HG03442 (cell line): Measurements from ENCODE around the gene TNFSF10.

Source experiments
- ATAC-seq: cut with Tn5 transposase; IDR thresholded peaks from one replicate; pipeline ENCODE4 v1.9.1; 2021; ENCODE audit warnings: mild to moderate bottlenecking, moderate library complexity; ENCODE audit not compliant: unreplicated experiment

The TNFSF10 gene

DNA sequence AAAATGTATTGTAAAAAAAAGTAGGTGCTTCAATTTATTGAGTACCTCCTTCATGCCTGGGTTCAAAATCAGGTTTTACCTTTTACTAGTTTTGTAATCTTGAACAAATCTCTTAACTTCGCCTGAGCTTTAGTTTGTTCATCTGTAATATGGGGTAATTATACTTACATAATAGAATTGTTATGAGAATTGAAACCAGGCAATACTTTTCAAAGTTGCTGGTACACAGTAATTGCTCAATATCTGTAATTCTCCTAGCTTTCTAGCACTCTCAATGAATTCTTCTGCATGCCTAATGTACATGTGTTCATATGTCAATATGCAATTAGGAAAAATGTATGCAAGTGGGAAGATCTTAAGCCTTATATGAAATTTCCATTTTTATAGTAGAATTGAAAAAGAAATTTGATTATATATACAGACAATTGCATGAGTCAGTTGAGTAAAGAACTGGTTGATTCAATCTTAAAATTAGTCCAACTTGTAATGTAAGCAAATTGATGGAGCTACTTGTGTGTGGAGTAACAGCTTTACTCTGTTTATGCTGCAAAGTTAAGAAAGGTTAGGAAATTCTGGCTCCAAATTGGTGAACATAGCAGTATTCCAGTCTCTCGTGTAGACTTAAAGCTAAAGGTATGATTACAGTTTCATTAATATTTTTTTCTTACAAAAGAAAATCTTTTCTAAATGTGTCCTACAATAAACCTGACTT, 4.1 kb downstream of the TNFSF10 start:
- no peak for ATAC-seq

DNA sequence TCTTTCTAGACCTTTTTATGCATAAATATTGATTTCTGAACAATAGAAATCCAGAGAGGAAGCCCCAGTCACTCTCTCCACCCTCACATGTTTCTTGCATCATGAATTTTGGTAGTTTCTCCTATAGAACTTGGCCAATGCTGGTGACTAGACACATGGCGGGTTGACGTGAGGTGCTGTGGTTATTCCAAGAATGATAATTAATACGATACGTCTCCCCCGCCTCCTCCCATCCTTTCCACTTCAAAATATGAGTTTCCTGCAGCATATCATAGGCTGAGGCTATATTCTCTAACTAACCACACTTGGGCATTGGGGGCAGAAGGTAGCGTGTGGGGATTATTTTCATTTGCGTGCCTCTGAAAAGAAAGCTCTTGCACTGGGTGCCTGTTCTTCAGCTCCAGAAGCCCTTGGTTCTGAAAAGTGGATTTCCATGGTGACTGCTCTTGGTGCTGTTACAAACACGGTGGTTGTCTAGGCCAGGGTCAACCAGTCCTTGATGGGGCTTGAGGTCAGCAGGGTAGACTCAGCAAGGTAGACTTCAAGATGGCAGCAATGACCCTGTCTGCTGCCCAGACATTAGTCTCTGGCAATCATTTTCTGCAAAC, 5.3 kb downstream of the TNFSF10 start:
- ATAC-seq: no peak

DNA sequence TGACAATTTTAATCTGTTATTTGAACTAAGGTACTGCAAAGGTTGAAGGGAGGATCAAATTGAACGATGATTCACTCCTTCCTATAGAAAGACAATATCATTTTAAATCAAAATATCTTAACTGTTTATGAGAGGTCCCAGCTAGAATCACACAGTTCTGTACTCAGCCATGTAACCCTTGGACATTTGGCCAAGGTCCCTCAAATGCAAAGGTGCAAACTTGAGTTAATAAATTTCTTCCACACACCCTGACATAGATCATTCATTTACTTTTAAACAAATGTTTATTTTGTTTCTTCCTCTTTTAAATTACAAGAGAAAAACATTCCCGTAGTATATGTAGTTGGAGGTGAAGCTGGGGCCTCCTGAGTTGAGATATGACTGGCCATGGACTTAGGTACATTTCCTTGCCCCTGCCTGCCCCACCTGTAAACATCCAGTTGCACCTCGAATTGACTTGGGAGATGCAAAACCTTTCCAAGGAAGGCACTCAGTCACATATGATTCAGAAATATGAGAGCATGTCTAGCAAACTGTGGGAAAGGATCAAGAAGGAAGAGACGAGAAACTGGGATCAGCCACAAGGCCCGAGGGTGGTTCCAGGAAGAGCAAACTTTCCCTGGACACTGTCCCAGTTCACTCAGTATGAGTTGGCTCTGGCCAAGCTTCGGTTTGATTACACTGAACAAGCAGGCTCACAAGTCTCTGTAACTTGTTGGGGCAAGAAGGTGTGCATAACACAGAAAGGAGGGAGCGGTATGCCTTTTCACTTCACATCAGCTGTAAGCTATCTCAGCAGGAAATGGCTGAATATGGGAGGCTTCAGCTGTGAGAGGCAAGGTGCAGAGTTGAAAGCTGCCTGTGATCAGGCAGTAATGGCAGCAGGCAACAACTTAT, 6.7 kb downstream of the TNFSF10 start:
- ATAC-seq: no peak

DNA sequence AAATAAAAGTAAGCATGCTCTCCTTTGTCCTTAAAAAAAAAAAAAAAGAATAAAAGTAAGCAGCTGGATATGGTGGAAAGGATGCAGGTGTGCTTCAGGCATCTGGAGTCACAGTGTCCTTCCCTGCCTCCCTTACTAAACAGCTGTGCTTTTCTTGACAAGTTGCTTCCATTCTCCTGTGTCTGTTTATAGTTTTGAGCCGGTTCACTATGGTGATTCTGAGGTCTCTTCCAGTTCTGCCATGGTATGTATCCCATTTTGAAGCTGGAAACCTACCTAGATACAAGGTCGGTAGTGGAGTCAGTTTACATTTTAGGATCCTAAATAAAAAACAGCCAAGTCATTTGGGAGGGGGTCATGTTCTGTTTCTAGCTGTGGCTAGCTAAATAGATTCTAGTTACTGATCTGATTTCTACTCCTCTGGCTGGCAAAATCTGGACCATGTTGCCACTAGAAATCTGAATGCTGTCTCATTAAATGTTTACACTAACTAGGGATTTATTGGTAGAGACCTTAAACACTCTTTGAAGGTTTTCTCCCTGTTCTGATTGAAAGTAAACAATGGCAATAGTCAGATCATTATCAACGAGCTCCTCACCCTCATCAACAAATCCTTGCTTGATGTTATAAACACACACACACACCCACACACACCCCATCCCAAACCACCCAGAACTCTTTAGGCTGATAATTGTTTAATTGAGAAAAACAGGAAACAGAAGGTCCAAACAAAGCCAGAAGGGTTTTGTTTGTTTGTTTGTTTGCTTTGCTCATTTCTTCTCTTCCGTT, 7.9 kb downstream of the TNFSF10 start:
- ATAC-seq: no peak

DNA sequence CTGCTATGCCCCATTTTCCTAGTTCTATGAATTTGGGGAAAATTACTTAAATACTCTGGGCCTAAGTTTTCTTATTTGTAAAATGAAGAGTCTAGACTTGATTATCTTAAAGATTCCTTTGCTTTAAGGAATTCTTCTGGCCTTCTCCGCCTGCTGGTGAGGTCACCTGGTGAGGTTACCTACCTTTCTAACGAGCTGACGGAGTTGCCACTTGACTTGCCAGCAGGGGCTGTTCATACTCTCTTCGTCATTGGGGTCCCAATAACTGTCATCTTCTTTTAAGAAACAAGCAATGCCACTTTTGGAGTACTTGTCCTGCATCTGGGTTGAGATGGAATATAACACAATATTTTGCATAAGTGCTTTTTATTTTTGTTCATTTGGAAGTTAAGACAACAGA, 8.6 kb downstream of the TNFSF10 start:
- ATAC-seq: no peak

DNA sequence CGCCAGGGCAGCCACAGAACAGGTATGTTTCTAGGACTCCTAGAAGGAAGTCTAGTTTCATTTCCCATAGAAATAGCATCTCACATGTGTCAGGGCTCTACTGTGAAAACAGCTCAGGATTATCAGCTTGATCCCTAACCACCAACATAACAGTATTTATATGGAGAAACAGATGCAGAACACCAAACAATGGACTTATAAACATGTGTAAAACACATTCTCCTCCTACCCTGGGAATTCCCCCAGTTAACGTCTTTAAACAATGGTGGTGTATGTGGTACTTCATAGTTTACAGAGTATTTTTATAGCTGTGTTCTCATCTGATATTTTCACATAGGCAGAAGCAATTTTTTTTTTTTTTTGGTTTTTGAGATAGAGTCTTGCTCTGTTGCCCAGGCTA, 9.7 kb downstream of the TNFSF10 start:
- ATAC-seq: peak; percentile 27

DNA sequence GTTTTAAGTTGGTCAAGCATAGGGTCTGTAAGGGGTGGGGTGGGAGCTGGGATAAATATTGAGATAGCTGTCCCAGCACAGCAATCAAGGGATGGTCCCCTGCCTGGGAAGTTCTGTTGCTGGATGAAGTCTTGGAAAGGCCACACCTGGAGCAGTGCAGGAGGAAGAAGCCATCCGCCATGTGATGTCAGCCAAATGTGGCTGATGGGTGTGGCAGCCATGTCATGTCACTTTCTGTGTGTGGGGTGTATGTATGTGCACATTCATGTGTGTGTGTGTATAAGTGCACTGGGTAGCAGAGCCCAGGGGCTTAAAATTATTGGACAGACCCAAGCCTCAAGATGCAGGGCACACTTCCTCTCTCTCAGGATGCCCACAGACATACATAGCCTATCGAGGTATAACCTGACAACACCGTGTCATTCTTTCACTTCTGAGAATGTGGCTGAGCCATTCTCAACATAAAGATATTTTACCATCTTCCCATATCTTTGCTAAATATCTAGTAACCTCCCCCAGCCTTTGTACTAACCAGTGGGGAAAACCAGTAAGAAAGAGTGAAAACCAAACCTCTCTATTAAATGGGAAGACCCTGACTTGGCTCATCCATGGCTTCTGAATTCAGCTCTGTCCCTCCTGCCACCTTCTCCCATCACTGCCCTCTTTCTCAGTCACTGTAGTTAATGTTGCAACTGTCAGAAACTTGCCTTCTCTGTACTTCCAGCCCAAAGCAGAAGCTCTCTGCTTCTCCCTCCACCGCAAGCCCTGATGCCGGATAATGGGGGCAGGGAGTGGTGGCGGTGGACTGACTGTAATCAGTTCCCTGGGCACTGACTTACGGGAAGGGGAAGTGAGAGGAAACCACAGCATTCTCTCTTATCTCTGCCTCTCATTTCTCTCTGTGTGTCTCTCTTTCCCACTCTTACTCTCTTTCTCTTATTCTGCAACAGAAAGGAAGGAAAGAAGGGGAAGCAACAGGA, 11.2 kb downstream of the TNFSF10 start:
- ATAC-seq: peak; percentile 70

DNA sequence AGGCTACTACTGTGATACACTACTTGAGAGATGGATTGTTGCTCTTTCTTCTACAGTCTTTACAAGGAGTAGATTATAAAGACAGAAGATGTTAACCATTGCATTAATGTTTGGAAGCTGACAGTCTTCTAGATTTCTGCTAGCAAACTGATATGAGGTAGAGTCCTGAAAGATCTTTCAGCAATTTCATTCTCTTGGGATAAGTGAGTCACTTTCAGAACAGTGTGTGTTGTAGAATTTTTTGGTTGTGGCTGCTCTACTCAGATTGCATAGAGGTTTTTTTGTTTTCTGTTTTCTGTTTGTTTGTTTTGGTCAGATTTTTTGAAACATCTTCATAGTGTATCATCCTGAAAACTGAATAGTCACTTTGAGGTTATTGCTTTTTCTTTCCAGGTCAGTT, 17.1 kb downstream of the TNFSF10 start:
- no peak for ATAC-seq

DNA sequence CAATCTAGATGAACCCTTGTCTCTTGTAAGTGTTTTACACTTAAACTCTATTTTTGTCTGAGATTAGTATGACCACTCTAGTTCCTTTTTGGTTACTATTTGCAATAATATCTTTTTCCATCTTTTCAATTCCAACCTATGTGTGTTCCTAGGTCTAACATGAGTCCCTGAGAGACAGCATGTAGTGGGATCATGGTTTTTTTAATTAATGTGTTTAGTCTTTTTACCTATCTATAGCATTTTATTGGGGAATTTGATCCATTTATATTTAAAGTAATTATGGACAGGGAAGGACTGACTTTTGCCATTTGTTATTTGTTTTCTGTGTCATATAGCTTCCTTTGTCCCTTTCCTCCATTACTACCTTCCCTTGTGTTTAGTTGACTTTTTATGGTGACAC, 21.7 kb downstream of the TNFSF10 start:
- no peak for ATAC-seq

DNA sequence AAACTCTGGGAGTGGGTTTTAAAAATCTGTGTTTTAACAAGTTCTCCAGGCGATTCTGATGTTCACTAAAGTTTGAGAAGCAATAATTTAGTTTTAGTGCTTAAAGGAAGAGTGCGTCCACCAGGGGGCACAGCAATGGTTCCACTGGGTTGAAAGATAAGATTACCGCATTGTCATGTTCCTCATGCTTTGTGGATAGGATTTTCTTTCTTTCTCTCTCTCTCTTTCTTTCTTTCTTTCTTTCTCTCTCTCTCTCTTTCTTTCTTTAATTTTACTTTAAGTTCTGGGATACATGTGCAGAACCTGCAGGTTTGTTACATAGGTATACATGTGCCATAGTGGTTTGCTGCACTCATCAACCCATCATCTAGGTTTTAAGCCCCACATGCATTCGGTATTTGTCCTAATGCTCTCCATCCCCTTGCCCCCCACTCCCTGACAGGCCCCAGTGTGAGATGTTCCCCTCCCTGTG, 33.0 kb downstream of the TNFSF10 start:
- peak; percentile 60 for ATAC-seq

DNA sequence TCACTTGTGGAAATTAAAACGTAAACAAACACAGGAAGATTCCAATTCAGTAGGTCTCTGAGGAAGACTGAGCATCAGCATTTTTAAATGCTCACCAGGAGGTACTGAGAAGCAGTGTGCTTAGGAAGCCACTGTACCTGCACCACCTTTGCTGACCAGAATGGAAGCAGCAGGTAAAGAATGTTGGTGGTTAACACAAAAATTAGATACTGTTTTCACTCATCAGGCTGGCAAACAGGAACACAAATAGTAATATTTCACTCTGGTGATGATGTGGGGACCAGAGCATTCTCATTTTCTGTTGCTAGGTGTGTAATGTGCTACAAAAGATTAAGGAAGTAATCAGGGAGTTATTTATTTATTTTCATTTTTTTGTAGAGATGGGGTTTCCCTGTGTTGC, 45.1 kb downstream of the TNFSF10 start:
- peak; percentile 36 for ATAC-seq

DNA sequence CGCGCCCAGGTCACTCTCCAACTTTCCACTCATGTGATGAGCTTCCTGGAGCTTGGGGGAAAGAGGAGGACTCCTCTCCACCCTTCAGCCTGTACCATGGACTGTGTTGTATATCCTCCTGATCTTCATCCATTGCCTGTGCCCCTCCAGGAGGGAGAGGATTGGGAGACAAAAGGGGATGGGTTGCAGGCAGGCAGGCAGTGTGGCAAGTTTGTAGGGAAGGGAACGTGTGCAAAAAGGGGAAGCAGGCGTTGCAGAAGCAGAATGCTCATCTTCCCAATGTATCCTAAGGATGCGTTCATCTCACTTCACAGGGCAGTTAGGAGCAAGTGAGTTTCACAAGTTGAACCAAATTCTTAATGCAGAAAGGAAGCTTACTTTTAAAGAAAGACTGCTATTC, 46.9 kb downstream of the TNFSF10 start:
- ATAC-seq: no peak

DNA sequence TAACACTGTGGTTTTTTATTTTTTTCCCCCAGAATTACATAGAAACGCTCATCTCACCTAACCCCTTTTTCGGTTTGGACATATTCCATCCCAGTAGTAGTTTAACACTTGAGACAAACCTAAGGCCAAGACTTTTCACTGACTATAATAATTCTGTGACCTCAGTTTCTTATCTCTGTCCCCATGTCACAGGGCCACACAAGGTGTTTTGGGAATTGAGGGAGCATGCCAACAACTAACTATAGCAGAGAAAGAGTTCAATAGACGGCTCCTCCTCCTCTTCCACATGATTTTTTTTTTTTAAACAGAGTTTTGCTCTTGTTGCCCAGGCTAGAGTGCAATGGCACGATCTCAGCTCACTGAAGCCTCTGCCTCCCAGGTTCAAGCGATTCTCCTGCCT, 47.5 kb downstream of the TNFSF10 start:
- no peak for ATAC-seq

DNA sequence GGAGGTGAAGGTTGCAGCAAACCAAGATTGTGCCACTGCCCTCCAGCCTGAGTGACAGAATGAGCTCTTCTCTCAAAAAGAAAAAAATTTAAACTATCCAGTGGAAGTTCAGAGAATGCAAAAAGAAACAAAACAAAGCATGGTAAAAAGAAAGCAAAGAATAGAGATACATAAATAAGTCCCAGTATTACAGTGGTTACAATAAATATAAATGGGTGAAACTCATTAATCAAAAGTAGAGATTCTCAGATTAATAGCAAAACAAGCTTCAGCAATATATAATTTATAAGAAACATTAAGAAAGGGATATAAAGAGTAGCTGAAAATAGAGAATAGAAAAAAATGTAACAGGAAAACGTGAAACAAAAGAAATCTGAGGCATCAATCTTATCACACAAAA, 51.3 kb downstream of the TNFSF10 start:
- no peak for ATAC-seq

DNA sequence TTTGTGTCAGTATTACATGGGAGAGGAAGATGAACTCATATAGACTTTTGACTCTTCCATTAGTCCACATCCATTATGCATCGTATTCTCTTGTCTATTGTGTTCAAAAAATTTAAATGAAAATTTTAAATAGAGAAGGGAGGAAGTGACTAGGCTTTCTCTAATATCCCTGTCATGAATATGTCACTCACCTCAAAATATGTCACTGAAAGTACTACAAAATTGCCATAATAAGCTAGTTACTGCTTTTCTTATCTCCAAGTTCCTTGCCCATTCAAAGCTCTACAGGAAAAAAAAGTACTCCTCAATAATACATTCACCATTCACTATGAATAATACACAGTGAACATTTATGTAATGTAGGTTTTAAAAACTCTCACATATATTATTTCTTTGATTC, 52.6 kb downstream of the TNFSF10 start:
- ATAC-seq: no peak

DNA sequence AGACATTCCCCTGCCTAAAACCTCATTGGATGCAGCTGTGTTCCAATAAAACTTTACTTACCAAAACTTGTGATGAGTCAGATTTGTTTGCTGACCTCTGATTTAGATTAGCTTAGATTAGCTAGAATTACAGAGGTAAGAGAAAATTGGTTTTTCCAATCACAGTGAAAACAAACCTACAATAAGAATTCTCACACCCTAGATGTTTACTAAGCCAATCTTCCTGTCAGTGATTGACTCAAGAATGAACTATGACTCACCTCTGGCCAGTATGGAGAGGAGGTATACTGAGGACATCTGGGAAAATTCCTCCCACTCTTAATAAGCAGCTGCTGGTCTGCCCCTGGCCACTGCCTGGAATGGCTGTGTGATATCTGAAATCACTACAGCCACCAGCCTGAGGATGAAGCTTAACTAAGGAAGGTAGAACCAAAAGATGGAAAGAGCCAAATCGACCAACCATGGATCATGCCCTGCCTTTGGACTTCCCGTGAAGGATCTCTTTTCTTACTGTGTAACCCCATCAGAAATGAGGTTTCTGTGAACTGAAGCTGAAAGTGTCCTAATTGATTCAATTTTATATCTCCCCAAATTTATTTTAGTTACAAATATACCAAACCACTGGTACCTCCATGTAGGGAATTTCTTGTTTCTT, 55.9 kb downstream of the TNFSF10 start:
- ATAC-seq: no peak

DNA sequence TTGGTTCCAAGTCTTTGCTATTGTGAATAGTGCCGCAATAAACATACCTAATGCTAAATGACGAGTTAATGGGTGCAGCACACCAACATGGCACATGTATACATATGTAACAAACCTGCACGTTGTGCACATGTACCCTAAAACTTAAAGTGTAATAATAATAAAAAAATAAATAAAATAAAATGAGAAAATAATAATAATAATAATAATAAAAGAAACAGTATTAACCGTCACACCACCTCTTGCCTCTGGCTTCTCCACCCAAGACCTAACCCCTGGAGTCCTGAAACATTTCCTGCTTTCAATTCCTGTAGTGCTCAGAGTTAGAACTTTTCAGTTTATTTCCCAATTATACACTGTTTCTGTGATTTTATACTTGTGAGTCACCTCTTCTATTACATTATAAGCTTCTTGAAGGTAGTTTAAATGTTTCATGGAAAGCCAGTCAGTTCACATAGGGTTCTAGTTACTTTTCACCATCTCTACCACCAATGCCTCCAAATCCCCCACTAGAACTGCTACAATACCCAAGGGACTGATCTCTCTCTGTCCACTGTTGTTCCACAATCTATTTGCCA, 56.6 kb downstream of the TNFSF10 start:
- no peak for ATAC-seq

DNA sequence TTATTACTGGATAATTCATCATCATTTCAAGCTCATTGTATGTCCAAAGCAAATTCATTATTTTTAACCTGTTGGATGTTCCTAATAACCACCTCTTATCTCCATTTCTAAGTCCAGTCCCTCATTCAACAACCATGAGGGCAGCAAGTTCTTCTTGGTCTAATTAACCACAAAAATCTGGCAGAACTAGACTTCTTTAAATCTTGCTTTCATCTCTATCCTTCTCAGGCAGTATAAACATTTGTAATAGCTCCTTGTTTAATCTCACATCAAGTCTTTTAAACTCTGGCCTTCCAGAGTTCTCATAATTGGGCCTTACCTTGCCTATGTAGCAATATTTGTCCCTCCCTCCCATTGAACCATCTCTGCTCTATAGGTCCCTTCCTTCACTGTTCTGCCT, 57.9 kb downstream of the TNFSF10 start:
- ATAC-seq: no peak

DNA sequence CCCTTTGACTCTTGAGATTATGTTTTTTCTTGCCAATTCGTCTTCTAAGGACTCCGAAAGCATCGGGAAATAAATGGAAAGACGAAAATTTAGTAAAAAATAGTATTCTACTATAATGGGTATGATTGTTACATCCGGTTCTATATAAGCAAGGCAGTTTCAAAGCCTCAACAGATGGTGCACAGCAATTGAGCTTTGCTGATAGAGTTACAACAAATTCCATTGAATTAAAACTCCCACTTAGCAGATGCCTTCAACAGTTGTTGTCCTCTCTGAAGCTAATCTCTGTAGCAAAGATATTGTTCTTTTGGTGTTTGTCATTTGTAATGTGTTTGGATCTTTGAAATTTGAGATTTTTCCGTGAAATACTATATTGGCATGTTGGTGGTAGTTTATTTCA, 58.9 kb downstream of the TNFSF10 start:
- ATAC-seq: no peak
